GM18951 (cell line): Measurements from ENCODE around the gene CABP4.

Experiments
- POLR2A ChIP-seq: IDR thresholded peaks from 4 replicates; pipeline ENCODE4 v1.6.1; 2011; ENCODE audit warnings: mild to moderate bottlenecking; ENCODE audit not compliant: insufficient read length, insufficient read depth; ENCODE audit errors: extremely low read depth
- in situ Hi-C: fragments of 300-500 bp; cut with MboI; formaldehyde crosslinking; loops from one replicate; pipeline ENCODE4 v1.12.0; 2022; ENCODE audit warnings: low sequenced_read_pairs, mixed read lengths, inconsistent platforms; ENCODE audit not compliant: unreplicated experiment

Gene CABP4

DNA sequence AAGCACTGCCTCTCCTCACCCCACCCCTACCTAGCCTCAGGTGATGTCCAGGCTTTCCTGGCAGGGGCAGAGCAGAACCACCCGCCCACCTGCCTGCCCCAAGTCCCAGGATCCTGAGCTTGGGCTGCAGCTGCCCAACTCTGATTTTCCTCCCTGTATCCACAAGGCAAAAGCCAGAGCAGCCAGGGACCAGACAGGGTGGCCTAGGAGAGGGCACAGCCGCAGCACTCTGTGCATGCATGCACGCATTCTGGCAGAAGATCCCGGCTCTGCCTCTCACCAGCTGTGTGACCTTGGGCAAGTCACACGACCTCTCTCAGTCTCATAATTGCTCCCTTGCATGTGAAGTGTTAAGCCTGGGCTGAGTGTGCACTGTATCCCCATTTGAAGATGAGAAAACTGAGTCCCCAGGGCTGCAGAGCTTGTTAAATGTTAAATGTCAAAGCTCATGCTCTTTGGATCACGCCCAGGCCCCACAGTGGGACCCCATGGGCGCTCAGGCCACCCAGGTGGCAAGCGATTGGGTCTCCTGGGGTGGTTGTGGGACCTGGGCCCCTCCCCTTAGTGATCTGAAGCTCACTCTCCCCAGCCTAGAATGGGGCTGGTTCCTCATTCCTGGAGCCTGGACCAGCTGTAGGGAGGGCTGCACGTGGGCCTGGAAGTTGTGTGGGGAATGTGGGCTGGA is 42.5 kb upstream of the CABP4 start:
- no peak for TF ChIP-seq POLR2A
- in situ Hi-C loops = no loop called here

DNA sequence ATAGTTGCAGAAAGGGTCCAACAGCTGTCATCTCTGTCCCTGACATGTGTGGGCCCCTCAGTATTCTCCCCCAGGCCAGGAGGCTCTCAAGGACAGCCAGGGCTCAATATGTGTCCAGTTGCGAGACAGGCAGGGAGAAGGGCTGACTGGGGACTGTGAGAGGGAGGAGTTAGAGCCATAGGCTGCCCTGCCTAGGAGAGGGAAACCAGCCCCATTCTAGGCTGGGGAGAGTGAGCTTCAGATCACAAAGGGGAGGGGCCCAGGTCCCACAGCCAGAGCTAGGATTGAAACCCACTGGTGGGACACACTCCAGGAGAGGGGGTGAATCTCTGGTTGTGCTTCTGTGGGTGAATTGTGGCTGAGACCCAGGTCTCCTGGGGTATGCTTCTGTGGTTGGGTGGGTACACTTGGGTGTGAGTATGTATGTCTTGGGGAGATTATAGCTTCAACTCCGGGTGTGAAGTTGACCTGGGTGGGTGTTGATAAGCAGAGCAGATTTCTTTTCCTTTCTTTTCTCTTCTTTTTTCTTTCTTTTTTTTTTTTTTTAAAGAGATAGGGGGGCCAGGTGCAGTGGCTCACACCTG is 41.8 kb upstream of the CABP4 start:
- in situ Hi-C loops = no loop called here
- TF ChIP-seq POLR2A = no peak

DNA sequence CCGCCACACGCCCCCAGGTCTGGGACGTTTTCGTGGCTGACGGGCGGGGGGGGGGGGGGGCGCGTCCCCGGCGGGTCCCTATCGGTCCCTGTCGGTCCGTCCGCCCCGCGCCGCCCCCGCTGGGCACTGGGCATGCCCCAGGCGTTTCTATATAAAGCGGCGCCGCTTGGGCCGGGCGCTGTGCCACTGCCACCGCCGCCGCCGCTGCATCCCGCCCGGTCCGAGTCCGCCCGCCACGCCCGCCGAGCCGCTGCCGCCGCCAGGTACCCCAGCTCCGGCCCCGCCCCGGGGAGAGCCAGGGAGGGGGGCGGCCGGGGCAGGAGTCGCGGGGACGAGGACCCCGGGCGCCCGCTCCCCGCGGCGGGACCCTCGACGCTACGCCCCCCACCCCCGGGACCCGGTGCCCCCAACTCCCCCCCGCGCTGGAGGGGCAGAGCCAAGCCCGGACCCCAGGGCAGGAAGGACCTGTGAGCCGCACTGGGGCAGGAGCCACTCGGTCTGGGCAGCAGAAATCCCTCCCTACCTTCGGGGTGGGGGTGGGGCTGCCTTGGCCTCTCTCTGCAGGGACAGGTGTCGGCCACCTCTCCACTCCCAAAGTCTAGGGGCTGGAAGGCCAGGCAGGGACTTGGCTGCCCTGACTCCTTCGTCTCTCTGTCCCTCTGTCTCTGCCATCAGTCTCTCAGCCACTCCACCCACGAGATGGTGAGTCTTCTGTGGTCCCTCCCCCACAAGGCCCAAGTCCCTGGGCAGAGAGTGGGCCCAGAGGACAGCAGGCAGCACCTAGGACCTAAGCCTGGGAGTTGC is 39.5 kb upstream of the CABP4 start, which contains the start of gene CARNS1:
Gene CARNS1, plus strand, starts transcription at position 178 of the 804 bp plus-strand sequence. Its CDS starts 522 bp downstream, at position 700.
- no peak for TF ChIP-seq POLR2A
- in situ Hi-C loops = no loop called here

DNA sequence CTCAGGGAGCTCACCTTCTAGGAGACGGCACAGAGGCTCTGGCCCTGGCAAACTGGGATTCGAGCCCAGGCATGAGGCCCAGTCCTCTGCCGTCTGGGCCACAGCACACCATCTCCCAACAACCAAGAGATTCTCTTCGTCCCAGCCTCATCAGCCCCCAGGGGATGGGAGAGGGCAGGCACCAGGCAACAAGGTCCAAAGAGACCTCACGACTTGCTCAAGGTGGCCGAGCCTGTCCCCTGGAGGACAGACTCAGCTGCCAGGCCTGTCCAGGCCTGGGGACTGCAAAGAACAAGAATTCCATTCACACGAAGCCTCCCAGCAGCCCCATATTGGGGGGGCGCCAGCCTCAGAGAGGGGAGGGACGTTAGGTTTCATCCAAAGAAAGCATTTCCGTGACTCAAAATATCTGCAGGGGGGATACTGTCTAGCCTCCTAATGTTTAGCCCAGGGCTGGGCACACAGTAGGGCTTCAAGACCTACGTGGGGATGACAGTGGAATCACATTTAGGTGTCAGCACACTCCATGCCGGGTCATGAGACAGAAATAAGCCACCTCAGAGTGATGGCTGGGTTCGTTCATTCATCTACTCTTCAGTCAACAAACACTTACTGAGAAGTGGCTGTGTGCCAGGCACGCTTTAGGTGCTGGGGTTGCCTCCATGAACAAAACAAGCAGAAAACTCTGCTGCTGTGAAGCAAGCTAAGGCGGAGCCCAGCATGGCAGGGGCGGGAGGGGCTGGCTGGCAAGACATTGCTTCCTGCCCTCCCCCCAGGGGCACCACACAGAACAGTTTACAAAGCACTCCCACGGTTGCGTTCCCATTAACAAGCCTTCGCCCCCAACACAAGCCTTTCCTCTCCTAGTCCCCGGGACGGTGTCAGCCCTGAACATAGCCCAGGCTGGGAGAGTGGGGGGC is 38.5 kb upstream of the CABP4 start:
- no peak for TF ChIP-seq POLR2A
- in situ Hi-C loops = no loop called here

DNA sequence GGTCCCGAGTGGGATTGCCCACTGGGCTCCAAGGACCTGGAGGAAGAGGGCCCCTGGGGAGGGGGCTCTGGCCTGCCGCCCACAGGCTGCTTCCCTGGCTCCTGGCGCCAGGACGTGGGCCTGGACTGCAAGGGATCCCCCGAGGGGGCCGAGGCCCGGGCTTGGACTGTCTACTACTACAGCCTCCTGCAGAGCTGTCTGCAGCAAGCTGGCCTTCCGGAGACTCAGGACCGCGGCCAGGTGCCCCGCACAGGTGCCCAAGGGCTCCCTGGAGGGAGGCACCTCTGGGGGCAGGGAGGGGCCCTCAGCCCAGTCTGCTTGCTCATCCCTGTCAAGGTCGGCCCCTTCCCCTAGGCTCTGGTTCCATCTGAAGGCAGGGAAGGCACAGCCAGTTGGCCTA is 37.7 kb upstream of the CABP4 start:
- TF ChIP-seq POLR2A = no peak

DNA sequence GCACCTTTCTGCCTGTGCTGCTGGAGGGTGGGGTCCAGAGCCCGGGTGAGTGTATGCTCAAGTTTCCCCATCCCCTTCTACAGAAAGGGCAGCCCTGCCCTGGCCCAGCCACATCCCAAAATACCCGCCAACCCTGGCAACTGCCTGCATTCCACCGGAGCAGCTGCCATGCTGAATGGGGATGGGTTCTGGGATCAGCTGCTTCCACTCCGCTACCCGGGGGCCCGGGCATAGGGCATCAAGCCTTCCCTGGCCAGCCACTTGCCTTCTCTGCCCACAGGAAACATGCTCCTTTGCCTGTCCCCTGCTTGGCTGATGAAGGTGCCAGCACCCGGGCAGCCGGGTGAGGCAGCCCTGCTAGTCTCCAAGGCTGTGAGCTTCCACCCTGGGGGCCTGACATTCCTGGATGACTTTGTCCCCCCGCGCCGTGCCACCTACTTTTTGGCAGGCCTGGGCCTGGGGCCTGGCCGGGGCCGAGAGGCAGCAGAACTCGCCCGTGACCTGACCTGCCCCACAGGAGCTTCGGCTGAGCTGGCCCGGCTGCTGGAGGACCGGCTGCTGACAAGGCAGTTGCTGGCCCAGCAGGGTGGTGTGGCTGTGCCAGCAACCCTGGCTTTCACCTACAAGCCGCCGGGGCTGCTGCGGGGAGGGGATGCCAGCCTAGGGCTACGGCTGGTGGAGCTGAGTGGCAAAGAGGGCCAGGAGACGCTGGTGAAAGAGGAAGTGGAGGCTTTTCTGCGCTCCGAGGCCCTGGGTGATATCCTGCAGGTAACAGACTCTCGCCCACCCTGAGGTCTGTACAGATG is 36.5 kb upstream of the CABP4 start:
- in situ Hi-C loops = no loop called here
- no peak for TF ChIP-seq POLR2A

More for the DNA sequence above, 37.7 kb upstream of the CABP4 start:
- in situ Hi-C loops = no loop called here

DNA sequence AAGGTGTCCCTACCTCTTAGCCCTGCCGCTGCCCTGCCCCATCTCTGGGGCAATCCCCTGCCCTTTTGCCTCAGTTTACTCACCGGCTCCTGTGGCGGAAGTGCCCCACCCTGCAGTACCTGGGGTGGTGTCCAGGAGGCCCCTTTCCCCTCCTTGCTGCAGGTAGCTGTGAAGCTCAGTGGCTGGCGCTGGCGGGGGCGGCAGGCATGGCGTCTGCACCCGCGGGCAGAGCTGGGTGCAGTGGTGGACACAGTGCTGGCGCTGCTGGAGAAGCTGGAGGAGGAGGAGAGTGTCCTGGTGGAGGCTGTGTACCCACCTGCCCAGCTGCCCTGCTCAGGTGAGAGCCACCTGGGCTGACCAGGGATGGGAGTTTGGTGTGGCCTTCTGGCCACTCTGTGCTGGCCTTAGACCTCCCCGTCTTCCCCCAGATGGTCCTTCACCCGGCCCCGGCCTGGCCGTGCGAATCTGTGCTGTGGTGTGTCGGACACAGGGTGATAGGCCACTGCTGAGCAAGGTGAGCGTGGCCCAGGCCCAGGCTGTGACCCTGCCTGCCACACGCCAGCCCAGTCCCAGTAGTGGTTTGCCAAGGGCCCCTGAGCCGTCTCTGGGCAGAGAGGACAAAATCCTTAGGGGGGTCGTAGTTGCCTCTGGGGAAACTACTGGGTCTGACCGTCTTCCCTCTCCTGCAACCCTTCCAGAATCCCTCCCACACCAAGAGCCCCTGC is 35.7 kb upstream of the CABP4 start:
- in situ Hi-C loops = no loop called here
- no peak for TF ChIP-seq POLR2A

DNA sequence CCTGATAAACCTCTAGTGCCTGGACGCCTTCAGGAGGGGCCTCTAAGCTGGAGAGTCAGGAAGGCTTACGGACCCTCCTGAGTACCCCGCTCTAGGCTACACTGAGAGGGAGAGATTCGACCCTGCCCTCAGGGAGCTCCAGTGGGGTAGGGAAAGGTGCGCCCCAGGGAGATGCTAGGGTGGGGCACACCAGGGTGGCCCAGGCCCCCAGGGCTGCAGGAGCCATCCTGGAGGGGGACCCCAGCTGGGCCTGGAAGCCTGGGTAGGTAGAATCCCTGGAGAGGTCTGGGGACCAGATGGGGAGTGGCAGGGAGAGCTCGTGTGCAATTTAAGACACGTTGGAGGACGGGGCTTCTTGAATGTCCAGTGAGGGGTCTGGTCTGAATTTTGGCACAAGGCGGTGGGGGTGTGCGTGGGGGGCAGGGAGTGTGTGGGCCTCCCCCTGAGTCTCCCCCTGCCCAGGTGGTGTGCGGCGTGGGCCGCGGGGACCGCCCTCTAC is 35.0 kb upstream of the CABP4 start:
- in situ Hi-C loops = no loop called here
- no peak for TF ChIP-seq POLR2A

DNA sequence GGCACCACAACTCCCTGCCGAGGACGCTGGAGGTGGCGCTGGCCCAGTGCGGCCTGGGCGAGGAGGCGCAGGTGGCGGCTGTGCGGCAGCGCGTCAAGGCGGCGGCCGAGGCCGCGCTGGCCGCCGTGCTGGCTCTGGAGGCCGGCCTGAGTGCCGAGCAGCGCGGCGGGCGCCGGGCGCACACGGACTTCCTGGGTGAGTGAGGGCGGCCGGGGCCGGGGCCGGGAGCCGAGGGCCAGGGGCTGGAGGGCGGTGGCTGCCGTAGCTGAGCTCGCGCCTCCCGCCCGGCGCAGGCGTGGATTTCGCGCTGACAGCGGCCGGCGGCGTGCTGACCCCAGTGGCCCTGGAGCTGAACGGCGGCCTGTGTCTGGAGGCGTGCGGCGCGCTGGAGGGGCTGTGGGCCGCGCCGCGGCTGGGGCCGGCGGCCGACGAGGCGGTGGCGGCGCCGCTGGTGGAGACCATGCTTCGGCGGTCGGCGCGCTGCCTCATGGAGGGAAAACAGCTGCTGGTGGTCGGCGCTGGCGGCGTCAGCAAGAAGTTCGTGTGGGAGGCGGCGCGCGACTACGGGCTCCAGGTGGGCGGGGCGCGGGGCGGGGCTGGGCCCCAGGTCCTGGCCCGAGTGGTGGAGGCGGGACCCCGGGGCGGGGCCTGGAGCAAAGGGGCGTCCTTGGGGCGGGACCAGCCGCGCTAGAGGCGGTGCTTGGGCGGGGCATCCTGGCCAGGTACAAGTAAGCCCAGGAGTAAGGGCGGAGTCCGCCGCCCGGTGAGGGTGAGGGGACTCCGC is 34.3 kb upstream of the CABP4 start:
- in situ Hi-C loops = no loop called here
- peak; percentile 67 for TF ChIP-seq POLR2A

DNA sequence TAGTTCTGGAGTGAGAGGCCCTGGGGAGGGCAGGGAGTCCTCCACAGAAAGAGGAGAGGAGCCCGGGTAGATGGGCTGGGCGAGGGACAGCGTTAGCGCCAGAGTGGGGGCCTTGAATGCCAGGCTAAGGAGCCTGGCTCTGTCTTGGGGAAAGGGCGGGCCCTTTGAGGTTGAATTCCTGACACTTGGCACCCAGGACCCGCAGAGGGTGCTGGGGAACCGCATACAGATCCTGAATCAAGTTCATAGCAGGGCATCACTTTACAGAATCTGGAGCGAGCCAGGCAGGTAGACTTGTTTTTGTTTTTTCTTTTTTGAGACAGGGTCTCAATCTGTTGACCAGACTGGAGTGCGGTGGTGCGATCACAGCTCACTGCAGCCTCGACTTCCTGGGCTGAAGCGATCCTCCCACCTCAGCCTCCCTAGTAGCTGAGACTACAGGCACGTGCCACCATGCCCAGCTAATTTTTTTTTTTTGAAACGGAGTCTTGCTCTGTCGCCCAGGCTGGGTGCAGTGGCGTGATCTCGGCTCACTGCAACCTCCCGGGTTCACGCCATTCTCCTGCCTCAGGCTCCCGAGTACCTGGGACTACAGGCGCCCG is 33.6 kb upstream of the CABP4 start:
- in situ Hi-C loops = no loop called here
- TF ChIP-seq POLR2A = no peak

DNA sequence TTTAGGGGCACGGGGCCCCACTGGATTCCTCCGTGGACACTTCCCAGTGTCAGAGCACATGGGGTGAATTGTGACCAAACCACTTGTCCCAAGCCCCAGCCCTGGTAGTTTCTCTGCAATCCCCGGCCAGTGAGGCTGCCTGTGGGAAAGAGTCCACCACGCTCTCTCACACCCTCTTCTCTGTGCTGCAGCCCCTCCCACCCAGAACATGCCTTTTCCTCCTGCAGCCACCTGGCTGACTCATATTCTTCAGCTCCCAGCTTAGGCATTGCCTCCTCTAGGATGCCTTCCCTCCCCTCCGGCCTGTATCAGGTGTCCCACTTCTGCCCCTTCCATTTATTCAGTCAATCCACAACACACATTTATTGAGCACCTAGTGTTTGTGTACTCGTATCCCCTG is 32.3 kb upstream of the CABP4 start:
- in situ Hi-C loops = no loop called here

More for the DNA sequence above, 32.3 kb upstream of the CABP4 start:
- TF ChIP-seq POLR2A = no peak
